GM12872 (cell line): ENCODE measurements around the gene CPPED1.

Experiments used
- TF ChIP-seq, protein P1 (sequence below): IDR thresholded peaks from 3 replicates; pipeline ENCODE4 v1.5.1; 2011; ENCODE audit warnings: low read depth, mild to moderate bottlenecking, low read length, moderate library complexity; ENCODE audit not compliant: insufficient read depth

The CPPED1 gene

GRCh38 chr16:12617401-12617819 is 186.3 kb downstream of the CPPED1 start:
- TF ChIP-seq, protein P1, sequence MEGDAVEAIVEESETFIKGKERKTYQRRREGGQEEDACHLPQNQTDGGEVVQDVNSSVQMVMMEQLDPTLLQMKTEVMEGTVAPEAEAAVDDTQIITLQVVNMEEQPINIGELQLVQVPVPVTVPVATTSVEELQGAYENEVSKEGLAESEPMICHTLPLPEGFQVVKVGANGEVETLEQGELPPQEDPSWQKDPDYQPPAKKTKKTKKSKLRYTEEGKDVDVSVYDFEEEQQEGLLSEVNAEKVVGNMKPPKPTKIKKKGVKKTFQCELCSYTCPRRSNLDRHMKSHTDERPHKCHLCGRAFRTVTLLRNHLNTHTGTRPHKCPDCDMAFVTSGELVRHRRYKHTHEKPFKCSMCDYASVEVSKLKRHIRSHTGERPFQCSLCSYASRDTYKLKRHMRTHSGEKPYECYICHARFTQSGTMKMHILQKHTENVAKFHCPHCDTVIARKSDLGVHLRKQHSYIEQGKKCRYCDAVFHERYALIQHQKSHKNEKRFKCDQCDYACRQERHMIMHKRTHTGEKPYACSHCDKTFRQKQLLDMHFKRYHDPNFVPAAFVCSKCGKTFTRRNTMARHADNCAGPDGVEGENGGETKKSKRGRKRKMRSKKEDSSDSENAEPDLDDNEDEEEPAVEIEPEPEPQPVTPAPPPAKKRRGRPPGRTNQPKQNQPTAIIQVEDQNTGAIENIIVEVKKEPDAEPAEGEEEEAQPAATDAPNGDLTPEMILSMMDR: no peak

GRCh38 chr16:12614662-12615278 is 188.9 kb downstream of the CPPED1 start:
- TF ChIP-seq, protein P1: no peak

- TF ChIP-seq, protein P1: no peak
Observed at GRCh38 chr16:12613992-12614661, 189.6 kb downstream of the CPPED1 start.

DNA sequence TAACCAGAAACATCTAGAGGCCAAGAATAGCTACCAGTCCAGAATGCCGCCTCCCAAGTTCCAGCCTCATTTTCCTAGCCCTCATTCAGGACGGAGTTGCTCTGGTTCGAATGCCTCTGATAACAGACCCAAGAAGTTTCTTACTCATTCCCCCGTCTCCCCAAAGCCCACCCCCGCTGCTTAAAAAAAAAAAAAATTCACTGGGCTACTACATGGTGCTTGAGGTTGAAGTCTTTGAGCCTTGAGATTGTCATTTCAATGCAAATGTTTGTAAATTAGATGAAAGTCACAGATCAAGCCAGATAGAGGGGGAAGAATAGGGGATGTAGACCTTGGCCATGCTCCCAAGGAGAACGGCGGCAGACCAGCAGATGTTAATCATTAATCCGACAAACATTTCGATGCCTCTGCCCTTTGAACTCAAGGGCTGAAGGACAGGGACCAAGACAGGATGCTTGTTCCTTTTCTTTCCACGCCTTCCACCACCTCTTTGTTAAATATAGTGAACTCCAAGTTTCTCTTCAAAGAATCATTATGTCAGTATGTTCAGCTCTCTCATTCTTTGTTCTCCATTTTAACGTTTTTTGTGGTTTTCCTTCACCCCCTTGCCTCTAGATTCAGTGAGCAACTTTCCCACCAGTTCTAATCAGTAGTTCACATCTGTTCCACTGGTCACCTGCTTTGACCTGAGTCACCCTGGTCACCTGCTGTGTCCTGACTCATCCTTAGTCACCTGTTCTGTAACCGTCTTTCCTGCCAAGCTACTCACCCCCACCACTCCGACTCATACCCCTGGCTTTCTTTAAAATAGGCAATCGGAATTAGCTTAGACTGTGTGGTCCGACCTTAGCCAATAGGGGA is 190.3 kb downstream of the CPPED1 start:
- TF ChIP-seq, protein P1: no peak

GRCh38 chr16:12612598-12613101 is 191.0 kb downstream of the CPPED1 start:
- TF ChIP-seq, protein P1: no peak

- TF ChIP-seq, protein P1: no peak
Observed at GRCh38 chr16:12611916-12612597, 191.6 kb downstream of the CPPED1 start.

- TF ChIP-seq, protein P1: no peak
Observed at GRCh38 chr16:12611006-12611477, 192.6 kb downstream of the CPPED1 start.
